ENCODE results near the gene HNRNPL.

The HNRNPL gene

DNA sequence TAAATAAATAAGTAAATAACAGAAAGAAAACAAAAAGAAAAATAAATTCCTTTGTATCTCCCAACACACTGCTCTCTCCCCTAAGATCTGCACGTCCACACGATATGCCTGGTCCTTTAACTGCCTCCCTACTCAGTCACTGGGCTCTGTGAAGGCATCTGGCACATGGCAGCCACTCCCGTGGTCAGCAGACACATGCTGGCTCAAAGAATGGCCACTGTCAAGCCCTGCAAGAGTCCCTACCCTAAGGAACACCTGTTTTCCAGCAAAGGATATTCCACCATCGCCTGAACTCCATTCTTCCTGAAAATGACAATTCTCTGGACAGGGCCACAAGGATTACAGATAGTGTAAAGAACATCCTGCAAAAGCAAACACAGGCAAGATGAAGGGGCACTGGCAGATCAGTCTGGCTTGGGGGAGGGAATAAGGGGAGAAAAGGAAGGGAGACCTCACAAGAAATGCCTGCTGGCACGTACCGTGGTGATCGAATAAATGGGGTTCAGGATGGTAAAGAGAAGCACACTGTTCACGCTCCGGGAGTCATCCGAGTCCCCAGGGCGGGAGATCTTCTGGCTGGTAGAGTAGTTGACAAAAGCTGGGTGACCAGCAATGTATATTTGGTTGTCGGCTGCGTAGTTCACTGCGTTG, 4.3 kb downstream of the HNRNPL start:
- no peak for DNase-seq (ENCODE audit: low spot score)

DNA sequence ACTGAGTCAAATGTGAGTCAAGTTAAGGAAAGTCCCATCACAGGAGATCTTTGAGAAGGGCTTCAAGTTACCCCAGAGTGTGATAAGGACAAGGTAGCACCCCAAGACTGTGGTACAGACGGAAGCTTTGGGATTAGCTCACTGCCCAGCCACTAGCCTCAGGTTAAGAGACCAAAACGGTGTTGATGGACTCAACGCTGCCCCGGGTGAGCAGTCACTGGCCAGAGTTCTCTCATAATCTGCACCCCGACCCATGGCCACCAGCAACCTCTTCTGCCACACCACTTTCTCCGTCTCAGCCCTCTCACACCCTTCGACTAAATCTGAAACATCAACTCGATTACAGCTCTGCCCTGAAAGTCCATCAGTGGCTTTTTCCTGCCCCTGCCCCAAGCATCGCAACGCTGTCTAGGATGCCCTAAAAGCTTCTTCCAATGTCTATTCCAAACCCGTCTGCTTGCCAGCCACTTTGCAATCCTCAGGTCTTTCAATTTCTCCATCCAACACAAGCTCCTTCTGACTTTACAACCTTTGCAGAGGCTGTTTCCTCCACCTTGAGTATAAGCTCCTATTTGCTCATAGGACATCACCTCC, 5.6 kb downstream of the HNRNPL start:
- DNase-seq (ENCODE audit: low spot score): no peak

DNA sequence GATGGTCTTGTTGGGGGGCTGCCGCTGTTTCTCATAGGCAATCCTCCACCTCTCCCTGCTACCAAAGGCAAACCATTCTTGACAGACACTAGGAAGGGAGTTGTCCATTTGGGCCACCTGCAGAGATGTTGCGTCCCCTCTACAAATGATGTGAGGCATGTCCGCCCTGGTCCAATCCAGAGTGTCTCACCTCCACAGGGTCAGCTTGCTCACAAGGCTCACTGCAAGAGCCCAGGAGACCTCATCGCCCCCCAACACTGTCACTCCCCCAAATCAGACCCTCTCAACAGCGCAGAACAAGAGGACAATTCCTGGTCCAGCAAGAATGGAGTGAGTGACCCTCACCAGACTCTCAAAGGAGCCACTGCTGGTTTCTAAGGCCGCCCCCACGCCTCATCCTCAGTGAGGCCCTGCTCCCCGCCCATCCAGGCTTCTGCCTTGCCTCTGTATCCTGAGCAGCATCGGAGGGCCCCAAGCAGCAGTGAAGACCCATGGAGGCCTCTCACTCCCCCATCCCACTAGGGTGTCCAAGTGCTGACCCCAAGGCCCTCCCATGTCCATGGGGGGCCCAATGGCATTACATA, 6.5 kb downstream of the HNRNPL start:
- no peak for DNase-seq (ENCODE audit: low spot score)

DNA sequence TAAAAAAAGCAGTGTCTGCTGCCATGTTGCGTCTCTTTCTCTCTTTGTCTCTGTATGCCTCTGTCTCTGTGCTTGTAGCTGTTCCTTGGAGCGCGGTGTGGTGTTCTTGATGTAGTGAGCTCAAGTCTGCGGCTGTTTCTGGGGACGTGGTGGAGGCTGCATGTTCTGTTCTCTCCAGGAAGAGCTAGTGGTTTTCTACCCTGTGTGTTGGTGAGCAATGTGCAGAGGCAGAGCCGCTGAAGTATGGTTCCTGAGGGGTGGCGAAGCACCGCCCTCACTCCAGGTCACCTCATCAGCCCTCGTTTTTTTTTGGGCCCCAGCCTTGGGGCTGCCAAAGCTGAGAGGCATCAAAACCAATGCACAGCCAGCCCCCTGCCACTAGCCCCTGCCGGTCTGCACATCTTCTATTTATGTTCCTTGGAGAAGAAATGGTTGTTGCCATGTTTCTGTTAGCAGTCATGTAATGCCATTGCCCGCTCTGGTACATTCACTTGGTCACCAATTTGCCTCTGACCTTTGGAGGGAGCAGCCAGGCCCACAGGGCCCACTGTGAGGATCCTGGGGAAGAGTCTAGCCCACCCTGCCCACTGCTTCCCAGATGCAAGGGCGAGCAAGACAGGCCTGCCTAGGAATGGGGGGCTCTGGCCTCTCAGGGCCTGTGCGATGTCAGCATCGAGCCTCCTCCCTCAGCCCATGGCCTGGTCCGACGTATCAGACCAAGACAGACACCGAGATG, 7.2 kb downstream of the HNRNPL start:
- DNase-seq (ENCODE audit: low spot score): no peak

DNA sequence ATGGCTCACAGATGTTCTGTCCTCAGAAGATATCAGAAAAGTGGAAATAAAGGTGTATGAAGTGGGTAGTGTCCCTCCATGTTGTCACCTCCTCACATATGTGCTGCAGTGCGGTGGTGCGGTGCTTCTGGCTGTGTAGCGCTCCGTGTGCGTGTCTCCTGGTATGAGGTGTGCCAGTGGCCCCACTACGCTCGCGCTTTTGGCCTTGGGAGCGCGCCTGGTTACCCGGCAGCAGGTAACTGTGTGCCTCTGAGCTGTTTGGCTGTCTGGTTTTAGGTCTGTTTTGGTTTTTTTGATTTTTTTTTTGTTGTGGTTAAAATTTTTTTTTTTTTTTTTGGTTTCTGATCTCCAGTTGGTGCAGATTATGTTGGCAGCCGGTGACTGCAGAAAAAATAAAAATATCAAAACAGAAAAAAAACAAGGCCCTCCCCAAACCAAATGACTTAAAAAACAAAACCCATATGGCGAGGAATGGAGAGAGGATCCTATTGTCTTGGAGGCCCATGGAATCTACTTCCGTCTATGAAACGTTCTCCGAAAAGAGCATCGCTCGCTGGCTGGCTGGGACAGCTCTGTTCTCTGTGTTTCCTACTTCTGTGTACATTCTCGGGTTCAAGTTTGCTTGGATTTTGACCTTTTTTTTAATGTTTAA, 7.9 kb downstream of the HNRNPL start:
- no peak for DNase-seq (ENCODE audit: low spot score)

DNA sequence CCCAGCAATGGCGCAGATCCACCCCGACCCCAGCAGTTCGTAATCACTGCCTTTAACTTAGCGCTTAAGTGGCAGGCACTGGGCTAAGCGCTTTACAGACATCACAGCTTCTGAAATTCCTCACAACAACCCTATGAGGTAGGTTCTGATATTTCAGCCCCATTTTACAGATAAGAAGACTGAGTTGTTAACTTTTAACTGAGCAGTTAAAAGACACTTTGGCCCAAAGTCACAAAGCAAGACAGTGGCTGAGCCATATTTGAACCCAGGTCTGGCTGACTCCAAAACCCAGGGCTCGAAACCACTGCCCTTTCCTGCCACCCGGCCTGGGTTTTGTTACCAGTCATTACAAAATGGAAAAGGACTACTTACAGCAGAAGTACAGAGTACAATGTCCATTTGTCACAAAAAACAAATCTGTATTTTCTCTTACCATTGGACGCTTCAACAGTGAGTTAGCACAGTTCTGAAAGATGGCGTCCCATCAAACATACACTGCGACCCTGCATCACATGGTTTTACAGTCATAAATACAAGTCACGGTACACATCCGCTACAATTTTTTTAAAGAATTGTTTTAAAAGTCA, 8.5 kb downstream of the HNRNPL start:
- DNase-seq (ENCODE audit: low spot score): no peak

DNA sequence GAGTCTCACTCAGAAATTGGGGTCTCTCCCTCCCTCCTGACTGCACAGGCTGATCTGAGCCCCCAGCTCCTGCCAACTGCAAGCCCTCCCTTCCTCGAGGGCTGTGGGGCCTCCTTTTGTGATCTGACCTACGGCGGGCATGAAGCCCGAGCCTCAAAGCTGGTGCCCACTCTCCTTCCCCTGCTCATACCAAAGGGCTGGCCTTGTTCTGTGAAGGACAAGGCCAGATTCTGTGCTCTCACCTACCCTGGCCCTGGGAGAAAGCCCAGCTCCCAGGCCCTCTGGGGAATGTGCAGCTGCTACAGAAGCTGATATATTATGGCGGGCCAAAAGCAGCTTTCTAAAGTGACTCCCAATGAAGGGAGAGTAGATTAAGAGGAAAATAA, 9.2 kb downstream of the HNRNPL start:
- DNase-seq (ENCODE audit: low spot score): no peak

DNA sequence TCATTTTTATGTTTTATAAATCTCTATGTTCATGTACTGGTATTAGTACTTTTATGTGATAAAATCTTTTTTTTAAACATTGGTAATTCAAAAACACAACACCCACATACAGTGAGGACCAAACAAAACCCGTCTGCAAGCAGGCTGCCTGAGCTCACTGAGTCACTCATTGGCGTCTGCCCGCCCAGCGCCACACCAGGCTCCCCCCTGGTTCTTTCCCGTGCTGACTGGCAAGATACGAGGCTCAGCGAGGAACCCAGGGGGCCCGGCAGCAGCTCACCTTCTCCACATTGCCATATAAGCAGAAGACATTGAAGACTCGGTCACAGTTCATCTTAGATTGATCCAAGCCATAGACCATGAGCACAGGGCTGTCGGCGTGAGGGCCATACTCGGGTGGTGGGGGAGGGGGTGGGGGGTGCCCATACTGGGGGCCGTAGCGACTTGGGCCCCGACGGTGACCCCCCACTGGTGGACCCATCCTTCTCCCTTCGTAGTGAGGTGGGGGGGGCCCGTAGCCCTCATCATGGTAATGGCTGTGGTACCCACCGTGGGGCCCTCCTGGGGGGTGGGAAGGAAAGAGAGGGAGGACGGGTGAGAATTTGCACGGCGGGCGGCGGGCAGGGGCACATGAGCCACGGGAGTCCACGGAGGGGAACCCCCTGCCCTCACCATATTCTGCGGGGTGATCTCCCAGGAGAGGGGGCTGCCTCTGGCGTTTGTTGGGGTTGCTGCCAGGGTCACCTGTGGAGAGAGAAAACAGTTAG, 9.8 kb downstream of the HNRNPL start:
- no peak for DNase-seq (ENCODE audit: low spot score)

DNA sequence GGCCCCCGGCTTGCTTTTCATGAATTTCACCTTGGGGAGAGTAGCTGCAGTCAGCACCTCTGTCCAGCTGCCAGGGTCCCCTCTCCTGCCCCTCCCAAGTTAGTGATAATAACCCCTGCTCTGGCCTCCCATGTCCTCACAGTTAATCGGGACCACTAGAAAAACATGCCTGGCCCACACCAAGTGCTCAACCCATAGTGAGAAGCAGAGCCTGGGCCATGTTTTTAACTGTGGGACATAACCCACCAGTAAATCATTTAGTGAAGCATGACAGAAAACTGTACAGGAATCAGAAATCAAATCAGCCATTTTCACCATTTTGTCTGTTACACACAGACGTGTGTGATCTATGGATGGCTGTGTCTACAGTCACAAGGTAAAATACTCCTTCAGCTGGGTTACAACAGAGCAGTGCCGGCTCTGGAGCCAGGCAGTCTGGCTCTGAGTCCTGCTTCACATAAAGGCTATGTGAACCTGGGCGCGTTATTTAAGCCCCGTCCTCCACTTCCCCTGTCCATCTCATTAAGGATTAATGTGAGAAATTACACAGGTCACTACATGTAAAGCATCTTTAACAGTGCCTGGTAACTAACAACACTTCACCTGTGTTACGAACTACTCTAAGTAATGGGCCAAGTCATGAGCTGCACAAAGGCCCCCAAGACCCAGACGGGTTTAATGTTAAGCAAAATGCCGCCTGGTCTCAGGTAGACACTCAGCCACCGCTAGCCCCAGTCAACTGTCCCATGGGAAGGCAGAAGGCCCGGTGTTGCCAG, 10.6 kb downstream of the HNRNPL start:
- DNase-seq (ENCODE audit: low spot score): no peak

DNA sequence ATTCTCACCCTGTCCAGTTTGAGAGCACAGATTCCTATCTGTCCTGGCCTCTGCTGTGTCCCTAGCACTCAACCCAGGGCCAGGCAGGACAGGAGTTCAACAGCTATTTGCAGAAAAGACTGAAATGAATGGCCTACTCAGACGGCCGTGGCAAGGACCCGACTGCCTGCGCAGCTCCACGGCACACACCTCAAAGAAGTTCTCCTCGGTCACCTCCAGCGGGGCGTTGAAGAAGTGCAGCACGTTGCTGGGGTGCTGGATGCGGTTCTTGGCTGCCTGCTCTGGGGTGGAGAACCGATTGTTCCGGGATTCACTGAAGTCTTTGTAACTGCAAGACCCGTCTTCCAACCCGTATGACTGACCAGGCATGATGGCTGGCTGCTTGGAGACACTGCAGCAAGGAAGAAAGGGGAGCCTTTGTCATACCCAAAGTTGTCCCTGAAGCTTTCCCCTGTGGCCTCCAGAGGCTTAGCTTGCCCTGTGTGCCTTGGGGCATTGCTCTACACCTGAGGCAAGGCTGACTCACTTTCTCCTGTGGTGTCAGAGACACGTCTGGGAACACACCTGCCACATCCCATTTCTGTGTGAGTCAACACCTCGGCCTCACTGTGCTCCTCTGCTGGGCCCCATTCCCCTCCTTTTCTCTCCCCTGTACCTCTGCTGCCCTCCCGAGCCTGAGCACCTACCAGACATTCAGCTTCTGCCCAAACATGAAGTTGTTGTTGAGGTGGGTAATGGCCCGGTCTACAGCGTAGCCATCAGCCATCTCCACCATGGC, 11.4 kb downstream of the HNRNPL start:
- DNase-seq (ENCODE audit: low spot score): no peak

DNA sequence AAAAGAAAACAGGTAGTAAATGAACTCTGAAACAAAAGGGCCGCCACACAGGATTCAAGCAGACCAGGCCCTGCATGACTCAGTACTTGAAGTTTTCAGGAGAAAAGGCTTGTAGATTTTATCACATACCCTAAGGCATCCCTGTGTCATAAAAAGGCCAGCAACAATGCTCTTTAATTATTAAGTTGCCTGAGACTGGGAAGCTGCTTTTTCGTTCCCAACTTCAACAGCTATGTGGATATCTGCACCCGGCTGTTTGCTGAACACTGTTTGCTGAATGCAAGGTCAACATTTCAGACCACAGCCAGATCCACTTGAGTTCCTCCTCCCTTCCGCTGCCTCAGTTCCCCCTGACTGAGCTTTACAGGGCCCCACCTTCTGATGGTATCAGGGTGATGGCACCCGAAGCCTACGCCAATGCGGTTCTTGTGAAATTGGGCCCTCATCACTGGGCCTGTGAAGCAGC, 12.1 kb downstream of the HNRNPL start:
- no peak for DNase-seq (ENCODE audit: low spot score)

DNA sequence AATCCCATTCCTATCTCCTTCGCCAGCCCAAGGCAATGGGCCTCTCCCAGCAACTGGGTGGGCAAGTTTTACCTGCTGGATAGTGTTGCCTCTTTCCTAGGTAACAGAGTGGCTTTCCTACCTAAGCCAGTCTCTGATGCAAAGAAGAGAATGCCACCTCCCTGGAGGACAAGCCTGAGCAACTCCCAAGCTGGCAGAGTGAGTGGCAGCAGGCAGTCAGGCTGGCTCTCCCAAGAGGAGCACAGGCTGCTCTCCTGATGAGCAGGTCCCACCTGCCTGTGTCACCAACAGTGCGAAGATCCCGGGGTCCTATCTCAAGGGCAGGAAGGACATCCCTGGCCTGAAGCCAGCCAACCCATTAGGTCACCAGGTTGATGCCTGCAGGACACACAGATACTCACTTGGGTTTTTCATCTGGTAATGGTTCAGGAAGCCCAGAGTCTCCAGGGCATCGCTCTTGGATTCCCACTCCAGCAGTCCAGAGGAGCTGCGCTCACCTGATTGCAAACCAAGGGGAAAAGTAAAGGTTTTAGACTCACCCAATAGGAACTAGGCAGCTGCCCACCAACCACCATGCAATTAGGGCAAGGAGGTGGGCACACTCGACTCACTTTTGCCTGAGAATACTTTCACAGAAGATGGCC, 12.7 kb downstream of the HNRNPL start:
- no peak for DNase-seq (ENCODE audit: low spot score)

DNA sequence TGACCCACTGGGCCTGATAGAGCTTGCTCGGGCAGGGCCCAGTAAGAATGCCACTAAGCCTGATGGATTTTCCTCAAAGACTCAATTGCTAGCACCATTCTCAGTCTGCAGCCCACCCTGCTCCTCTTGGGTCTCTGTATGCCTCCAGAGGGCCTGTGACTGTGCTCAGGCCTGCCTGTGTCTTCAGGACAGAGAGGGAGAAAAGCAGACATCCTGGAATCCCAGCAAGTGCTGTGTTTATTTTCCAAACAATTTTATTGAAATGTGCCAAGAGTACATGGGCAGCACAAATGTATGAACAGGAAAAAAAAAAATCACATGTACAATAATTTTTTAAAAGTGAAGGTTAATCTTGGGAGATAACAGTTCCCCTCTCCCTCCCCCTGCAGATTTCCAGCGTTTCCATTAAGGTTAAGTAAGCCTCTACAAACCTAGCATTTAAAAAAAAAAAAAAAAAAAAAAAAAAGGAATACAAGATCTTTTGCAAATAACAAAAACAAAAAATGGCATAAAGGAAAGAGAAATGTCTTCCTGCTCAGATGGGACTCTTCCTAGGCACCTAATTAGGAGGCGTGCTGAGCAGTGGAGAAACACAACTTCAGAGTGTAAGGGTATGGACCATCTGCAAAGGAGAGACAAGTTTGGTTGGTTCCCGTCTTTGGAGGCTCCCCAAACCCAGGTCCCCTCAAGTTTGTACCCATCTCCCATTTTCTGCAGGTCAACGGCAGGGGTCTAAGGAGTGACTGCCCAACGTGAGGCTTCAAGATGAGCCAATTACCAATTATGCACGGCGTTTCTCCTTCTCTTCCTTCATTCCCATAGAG, 13.4 kb downstream of the HNRNPL start:
- no peak for DNase-seq (ENCODE audit: low spot score)

DNA sequence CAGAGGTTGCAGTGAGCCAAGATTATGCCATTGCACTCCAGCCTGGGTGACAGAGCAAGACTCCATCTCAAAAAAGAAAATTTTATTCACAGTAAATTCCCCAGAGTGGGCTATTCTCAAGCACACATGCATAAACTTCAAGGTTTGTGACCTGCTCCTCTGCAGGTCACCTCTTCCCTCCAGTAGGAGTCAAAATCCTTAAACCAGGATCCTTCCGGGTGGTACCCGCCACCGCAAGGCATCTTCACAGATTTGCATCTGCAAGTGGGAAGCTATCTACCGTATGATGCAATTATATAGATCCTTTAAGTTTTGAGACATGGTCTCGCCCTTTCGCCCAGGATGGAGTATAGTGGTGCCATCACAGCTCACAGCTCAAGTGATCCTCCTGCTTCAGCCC, 15.2 kb downstream of the HNRNPL start:
- DNase-seq (ENCODE audit: low spot score): no peak

DNA sequence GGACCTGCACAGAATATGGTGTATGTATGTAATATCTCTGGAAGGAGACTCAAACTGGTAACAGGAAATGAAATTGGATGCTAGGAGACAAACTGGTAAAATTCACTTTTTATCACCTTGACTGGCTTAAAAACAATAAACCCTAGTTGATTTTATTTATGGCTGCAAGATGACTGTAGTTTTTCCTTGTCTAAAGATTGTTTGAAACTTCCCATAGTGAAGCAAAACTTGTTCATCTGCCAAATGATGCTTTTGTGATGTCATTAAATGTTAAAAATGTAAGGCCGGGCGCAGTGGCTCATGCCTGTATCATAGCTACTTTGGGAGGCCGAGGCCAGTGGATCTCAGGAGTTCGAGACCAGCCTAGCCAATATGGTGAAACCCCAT, 15.7 kb downstream of the HNRNPL start:
- DNase-seq (ENCODE audit: low spot score): no peak

DNA sequence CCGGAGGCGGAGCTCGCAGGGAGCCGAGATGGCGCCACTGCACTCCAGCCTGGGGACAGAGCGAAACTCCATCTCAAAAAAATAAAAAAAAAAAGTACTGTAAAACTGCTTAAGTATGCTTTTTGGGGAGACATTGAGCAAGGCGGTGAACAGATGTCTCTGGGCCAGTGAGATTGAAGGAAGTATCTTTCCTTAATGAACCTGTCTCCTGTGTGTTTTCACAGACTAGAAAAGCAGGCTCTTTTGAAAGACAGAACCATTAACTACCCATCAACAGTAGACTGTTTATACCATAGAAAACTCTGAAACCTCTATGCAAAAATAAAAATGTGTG, 16.7 kb downstream of the HNRNPL start:
- DNase-seq (ENCODE audit: low spot score): no peak

DNA sequence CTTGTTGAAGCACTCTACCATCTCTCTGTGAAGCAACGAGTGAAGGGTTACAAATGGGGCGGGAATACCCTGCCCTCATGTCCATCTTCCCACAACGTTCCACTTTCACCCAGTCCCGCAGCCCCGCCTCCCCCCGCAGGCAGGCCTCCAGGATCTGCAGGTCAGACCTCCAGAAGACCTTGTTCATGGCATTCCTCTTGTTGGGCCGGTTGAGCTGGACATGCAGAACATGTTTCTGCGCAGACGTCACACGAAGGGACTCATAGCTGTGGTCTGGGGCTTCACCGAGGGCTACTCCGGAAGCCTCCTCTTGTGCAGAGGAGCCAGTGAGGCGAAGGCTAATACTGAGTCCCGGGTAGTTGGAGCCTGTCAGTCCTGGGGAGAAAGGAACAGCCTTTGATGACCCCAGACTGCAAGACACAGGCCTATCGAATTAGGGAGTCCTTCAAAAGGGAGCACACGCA, 18.6 kb downstream of the HNRNPL start:
- DNase-seq (ENCODE audit: low spot score): peak; percentile 87

DNA sequence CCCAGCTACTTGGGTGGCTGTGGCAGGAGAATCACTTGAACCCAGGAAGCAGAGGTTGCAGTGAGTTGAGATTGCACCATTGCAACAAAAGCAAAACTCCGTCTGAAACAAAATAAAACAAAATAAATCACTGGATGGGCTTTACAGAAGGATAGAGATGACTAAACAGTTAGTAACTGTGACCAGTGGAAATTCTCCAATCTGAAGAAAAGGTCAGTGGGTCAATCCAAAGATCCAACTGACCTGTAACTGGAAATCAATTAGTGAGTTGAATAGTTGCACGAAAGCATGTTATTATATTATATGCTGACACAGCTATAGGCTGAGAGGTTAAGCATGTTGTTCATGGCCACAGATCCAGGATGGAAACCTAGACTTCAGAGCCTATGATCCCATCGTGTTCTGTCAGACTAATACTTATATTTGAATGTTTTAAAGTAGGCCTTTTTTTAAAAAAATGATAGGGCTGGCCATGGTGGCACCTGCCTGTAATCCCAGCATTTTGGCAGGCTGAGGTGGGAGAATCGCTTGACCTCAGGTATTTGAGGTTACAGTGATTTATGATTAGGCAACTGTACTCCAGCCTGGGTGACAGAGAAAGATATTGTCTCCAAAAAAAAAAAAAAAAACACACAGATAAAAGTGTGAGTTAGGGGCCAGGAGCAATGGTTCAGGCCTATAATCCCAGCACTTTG, 19.6 kb downstream of the HNRNPL start:
- no peak for DNase-seq (ENCODE audit: low spot score)
